Measurements from ENCODE around the gene CRTC1.

GRCh38 chr19:18762125-18763023 lies 78.9 kb downstream of the CRTC1 start:
- TF ChIP-seq CTCF (IDR thresholded peaks at IDR 0.05) = peak in 1 of 6 experiments; percentile 18
- no peak for TF ChIP-seq POLR2A (IDR thresholded peaks at IDR 0.05)
